ENCODE measurements around the gene FLAD1. TPM values are rescaled to one million over a fixed set of nuclear protein-coding genes. Genes with fewer than 3 reads are reported as not detected.

The FLAD1 gene
- total RNA-seq, 1 donor from 2014 or later = 41.9 TPM

DNA sequence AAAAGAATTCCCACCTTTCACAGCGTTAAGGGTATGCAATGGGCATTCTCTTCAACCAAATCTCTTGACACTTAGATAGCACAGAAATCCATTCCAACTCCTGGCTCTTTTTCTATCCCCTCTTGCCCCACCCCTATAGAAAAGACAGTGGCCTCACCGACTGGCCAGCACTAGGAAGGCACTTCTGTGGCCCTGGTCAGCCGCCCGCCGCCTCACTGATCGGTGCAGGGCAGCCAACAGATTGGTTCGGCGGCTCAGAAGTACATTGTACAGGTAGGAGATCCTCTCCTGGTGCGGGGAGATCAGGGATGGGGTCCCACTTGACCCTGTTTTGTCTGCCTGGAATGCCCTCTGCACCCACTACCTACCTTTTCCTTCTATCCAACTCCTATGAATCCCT lies 41.2 kb downstream of the FLAD1 start:
- no peak for DNase-seq (ENCODE audit: low read depth)
- TF ChIP-seq, protein P1, sequence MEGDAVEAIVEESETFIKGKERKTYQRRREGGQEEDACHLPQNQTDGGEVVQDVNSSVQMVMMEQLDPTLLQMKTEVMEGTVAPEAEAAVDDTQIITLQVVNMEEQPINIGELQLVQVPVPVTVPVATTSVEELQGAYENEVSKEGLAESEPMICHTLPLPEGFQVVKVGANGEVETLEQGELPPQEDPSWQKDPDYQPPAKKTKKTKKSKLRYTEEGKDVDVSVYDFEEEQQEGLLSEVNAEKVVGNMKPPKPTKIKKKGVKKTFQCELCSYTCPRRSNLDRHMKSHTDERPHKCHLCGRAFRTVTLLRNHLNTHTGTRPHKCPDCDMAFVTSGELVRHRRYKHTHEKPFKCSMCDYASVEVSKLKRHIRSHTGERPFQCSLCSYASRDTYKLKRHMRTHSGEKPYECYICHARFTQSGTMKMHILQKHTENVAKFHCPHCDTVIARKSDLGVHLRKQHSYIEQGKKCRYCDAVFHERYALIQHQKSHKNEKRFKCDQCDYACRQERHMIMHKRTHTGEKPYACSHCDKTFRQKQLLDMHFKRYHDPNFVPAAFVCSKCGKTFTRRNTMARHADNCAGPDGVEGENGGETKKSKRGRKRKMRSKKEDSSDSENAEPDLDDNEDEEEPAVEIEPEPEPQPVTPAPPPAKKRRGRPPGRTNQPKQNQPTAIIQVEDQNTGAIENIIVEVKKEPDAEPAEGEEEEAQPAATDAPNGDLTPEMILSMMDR (conservative IDR thresholded peaks at IDR 0.05; ENCODE audit: low read depth, low read length) = no peak
- H3K4me3 ChIP-seq (ENCODE audit: low read depth, low read length) = no peak overlapping the region

DNA sequence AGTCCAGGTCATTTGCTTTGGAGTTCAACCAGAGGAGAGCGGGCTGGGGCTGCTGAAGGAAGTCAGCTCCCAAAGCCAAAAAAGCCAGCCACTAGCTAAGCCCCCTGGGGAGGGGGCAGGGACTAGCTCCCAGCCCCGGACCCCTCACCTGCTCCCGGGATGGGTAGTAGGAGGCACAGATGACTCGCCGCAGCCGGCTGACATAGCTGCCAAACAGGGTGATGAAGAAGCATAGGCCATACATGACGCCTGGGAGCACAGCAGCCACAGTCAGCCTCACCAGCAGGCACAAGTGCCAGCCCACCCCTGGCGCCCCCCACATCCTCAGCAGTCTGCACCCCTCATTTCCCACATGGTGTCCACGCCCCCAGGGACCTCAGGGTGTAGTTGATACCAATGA lies 43.0 kb downstream of the FLAD1 start:
- DNase-seq (ENCODE audit: low read depth) = no peak
- TF ChIP-seq, protein P1 (conservative IDR thresholded peaks at IDR 0.05; ENCODE audit: low read depth, low read length) = no peak
- no peak overlapping the region for H3K4me3 ChIP-seq (ENCODE audit: low read depth, low read length)

DNA sequence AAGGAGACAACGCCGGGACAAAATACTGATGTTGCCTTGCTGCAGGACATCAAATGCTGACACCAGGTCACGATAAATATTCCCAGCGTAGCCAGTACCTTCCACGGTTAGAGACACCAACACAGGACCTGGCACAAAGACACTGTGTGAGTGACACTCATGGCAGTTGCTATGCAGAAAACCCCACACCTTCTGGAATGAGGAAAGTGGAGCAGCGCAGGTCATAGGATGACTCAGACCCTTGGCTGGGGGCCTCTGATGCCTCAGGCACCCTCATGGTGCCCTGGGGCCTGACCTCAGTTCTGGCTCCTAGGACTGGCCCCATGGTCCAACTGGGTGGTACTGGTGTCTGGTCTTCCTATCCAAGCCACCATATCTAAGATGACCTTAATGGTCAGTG lies 43.4 kb downstream of the FLAD1 start:
- TF ChIP-seq, protein P1 (conservative IDR thresholded peaks at IDR 0.05; ENCODE audit: low read depth, low read length) = no peak
- no peak overlapping the region for H3K4me3 ChIP-seq (ENCODE audit: low read depth, low read length)
- DNase-seq (ENCODE audit: low read depth) = no peak

DNA sequence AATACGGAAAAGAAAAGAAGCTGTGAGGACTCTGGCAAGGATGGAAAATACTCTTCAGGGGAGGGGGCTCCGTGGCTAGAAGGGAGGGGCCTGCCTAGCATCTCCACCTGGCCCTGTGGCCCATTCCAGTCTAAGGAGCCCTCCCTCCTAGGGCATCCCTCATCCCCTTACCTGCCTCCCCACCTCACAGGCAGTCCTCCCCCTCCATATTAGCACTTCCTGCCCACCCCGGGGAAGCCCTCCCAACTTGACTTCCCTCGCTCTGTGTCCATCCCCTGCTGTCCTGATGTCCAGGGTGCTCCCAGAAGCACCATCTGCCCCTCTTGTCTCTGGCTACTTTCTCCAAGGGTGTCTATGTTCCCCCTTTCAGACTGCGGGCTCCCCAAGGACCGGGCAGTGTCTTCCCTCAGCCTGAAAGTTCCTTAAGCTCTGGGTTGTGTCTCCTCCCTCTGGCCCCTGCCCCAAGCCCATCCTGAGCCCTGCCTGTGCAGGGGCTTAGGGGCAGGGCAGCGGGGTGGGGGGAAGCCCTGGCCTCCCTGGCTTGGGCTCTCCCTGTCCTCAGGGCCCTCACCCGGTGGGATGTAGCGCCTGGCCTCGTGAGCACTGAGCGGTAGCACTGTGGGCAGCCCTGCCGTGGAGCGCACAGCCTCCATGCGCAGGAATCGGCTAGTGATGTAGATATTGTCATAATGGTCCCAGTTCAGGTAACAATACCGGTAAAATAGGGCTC lies 46.5 kb downstream of the FLAD1 start:
- no peak overlapping the region for H3K4me3 ChIP-seq (ENCODE audit: low read depth, low read length)
- TF ChIP-seq, protein P1 (conservative IDR thresholded peaks at IDR 0.05; ENCODE audit: low read depth, low read length) = no peak
- DNase-seq (ENCODE audit: low read depth) = no peak

DNA sequence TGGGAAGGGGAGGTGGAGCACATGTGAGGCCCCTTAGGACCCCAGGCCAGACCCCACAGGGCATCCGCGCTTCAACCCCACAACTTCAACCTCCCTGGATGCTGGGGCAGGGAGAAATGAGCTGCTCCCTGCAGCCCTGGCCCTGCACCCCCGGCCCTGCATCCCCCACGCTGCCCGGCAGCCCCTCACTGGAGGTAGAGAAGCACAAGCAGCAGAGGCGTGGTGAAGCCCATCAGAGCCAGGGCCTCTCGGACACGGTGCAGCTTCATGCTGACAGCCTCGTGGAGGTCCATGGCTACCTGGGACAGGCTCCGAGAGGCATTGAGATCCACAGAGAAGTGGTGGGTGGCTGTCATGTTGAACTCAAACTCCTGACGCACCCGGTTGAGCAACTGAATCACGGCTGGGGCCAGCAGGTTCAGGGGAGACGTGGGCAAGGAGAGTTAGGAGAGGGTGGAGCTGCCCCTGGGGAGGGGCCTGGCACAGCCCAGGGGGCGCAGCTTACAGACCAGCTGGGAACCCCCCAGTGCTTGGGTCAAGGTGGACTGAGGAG lies 47.2 kb downstream of the FLAD1 start:
- no peak for DNase-seq (ENCODE audit: low read depth)
- TF ChIP-seq, protein P1 (conservative IDR thresholded peaks at IDR 0.05; ENCODE audit: low read depth, low read length) = no peak
- no peak overlapping the region for H3K4me3 ChIP-seq (ENCODE audit: low read depth, low read length)

DNA sequence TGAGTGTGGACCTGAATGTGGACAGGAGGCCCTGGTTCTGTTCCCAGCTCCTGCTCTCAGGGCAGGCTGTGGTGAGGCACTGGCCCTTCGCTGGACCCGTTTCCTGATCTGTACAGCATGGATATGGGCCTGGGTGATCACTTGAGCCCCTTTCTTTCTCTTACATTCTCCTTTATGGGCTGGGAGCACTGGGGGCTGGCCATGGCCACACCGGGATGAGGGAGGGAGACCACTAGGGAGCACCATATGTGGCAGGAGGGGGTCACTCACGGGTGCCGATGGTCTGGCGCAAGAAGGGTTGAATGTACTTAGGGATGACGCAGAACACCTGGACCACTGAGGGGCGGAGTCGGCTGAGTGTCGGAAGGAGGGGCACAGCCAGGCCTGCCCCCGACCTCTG lies 47.8 kb downstream of the FLAD1 start:
- TF ChIP-seq, protein P1 (conservative IDR thresholded peaks at IDR 0.05; ENCODE audit: low read depth, low read length) = no peak
- no peak for DNase-seq (ENCODE audit: low read depth)

DNA sequence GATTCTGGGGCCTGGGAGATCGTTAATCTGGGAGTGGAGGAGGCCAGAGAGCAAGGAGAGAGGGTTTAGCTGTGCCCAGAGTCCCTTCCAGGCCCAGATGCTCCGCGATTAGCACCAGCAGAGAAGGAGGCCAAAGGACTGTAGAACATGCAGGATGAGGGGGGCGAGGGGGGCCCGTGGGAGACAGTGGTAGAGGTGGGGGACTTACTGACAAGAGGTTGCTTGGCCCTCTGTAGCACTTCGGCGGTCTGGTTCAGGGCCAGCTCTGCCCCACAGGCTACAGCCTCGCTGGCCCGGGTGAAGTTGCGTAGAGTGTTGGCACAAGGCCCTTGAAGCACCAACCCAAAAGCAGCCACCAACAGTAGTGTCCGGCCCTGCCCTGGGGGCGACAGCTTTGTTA lies 49.7 kb downstream of the FLAD1 start:
- TF ChIP-seq, protein P1 (conservative IDR thresholded peaks at IDR 0.05; ENCODE audit: low read depth, low read length) = no peak
- no peak overlapping the region for H3K4me3 ChIP-seq (ENCODE audit: low read depth, low read length)
- DNase-seq (ENCODE audit: low read depth) = no peak

More for the DNA sequence above, 47.8 kb downstream of the FLAD1 start:
- H3K4me3 ChIP-seq (ENCODE audit: low read depth, low read length) = no peak overlapping the region
